Measurements from ENCODE around the gene NOL3.

DNA sequence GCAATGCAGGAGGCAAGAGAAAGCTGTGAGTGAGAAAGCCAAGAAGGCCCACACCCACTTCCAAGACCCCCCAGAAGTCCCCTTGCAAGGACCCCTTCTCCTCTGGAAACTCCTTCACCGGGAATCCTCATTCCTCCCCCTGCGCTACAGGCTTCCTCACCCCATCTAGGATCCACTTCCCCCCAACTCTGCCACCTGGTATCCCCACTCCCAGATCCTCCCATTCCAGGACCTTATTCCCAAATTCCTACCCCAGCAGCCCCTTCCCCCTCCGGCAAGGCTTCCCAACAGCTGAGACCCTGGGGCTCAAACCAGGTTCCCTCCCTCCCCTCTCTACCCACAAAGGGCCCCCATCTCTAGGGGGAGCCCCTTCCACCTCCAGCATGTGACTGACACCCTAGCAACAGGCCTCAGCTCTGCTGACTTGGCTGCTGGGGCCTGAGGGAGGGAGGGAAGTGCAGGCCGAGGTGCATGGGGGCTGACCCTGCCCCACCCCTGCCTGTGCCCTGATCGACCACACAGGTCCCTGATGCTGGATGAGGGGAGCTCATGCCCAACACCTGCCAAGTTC is 3.7 kb upstream of the NOL3 start:
- TF ChIP-seq, protein P1, sequence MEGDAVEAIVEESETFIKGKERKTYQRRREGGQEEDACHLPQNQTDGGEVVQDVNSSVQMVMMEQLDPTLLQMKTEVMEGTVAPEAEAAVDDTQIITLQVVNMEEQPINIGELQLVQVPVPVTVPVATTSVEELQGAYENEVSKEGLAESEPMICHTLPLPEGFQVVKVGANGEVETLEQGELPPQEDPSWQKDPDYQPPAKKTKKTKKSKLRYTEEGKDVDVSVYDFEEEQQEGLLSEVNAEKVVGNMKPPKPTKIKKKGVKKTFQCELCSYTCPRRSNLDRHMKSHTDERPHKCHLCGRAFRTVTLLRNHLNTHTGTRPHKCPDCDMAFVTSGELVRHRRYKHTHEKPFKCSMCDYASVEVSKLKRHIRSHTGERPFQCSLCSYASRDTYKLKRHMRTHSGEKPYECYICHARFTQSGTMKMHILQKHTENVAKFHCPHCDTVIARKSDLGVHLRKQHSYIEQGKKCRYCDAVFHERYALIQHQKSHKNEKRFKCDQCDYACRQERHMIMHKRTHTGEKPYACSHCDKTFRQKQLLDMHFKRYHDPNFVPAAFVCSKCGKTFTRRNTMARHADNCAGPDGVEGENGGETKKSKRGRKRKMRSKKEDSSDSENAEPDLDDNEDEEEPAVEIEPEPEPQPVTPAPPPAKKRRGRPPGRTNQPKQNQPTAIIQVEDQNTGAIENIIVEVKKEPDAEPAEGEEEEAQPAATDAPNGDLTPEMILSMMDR (IDR thresholded peaks at IDR 0.05; ENCODE audit: low read depth, low read length, missing input control), result no peak
- TF ChIP-seq GABPA (IDR thresholded peaks at IDR 0.05 in 1 of 2, conservative IDR thresholded peaks at IDR 0.05 in 1 of 2) (no peak), TAF1 (conservative IDR thresholded peaks at IDR 0.05) (no peak), YY1 (IDR thresholded peaks at IDR 0.05) (no peak), RAD21 (IDR thresholded peaks at IDR 0.05) (no peak), FOXA1 (IDR thresholded peaks at IDR 0.05) (no peak), JUND (IDR thresholded peaks at IDR 0.05) (no peak), HNF4G (IDR thresholded peaks at IDR 0.05) (no peak)
- TF ChIP-seq, protein P2, sequence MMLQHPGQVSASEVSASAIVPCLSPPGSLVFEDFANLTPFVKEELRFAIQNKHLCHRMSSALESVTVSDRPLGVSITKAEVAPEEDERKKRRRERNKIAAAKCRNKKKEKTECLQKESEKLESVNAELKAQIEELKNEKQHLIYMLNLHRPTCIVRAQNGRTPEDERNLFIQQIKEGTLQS (IDR thresholded peaks at IDR 0.05), result no peak
- TF ChIP-seq, protein P3, sequence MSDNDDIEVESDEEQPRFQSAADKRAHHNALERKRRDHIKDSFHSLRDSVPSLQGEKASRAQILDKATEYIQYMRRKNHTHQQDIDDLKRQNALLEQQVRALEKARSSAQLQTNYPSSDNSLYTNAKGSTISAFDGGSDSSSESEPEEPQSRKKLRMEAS (IDR thresholded peaks at IDR 0.05), result no peak
- TF ChIP-seq, protein P4, sequence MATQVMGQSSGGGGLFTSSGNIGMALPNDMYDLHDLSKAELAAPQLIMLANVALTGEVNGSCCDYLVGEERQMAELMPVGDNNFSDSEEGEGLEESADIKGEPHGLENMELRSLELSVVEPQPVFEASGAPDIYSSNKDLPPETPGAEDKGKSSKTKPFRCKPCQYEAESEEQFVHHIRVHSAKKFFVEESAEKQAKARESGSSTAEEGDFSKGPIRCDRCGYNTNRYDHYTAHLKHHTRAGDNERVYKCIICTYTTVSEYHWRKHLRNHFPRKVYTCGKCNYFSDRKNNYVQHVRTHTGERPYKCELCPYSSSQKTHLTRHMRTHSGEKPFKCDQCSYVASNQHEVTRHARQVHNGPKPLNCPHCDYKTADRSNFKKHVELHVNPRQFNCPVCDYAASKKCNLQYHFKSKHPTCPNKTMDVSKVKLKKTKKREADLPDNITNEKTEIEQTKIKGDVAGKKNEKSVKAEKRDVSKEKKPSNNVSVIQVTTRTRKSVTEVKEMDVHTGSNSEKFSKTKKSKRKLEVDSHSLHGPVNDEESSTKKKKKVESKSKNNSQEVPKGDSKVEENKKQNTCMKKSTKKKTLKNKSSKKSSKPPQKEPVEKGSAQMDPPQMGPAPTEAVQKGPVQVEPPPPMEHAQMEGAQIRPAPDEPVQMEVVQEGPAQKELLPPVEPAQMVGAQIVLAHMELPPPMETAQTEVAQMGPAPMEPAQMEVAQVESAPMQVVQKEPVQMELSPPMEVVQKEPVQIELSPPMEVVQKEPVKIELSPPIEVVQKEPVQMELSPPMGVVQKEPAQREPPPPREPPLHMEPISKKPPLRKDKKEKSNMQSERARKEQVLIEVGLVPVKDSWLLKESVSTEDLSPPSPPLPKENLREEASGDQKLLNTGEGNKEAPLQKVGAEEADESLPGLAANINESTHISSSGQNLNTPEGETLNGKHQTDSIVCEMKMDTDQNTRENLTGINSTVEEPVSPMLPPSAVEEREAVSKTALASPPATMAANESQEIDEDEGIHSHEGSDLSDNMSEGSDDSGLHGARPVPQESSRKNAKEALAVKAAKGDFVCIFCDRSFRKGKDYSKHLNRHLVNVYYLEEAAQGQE (IDR thresholded peaks at IDR 0.05), result no peak
- TF ChIP-seq, protein P5, sequence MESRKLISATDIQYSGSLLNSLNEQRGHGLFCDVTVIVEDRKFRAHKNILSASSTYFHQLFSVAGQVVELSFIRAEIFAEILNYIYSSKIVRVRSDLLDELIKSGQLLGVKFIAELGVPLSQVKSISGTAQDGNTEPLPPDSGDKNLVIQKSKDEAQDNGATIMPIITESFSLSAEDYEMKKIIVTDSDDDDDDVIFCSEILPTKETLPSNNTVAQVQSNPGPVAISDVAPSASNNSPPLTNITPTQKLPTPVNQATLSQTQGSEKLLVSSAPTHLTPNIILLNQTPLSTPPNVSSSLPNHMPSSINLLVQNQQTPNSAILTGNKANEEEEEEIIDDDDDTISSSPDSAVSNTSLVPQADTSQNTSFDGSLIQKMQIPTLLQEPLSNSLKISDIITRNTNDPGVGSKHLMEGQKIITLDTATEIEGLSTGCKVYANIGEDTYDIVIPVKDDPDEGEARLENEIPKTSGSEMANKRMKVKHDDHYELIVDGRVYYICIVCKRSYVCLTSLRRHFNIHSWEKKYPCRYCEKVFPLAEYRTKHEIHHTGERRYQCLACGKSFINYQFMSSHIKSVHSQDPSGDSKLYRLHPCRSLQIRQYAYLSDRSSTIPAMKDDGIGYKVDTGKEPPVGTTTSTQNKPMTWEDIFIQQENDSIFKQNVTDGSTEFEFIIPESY (IDR thresholded peaks at IDR 0.05), result no peak

Data from liver (tissue), 3 donors.